T-helper 1 cell treated with Interleukin-12 subunit alpha and Interleukin-12 subunit beta and Interleukin-4 antibody, amounts not matched to agents 30 ng/mL and 1 ng/mL, for 36 hours (primary cell): ENCODE results near the gene LRRC8E. TPM values are rescaled to one million over a fixed set of nuclear protein-coding genes. Genes with fewer than 3 reads are reported as not detected.

Experiments used
- total RNA-seq: library from RNA; stranded (reverse); gene quantifications from 2 replicates; pipeline ENCODE4 v1.2.3, GENCODE V29; 2022

The LRRC8E gene
- total RNA-seq, 1 donor from 2014 or later: not detected

Other genes with a start within 250 kb of the LRRC8E start
- gene RETN, start 219.5 kb upstream of the LRRC8E start, total RNA-seq: not detected in 2 replicates
- not detected in 2 replicates for gene MCEMP1, start 211.4 kb upstream of the LRRC8E start, total RNA-seq
- 77.3 and 82.9 TPM in 2 replicates for gene TRAPPC5, start 207.7 kb upstream of the LRRC8E start, total RNA-seq
- not detected in 2 replicates for gene FCER2, start 186.4 kb upstream of the LRRC8E start, total RNA-seq
- gene CLEC4G, start 156.4 kb upstream of the LRRC8E start, total RNA-seq: not detected in 2 replicates
- not detected in 2 replicates for gene CD209, start 141.0 kb upstream of the LRRC8E start, total RNA-seq
- gene CLEC4M, start 125.3 kb upstream of the LRRC8E start, total RNA-seq: not detected in 2 replicates
- gene EVI5L, start 58.3 kb upstream of the LRRC8E start, total RNA-seq: 9.1 and 9.6 TPM in 2 replicates
- 0.22 and 0.34 TPM in 2 replicates for gene PRR36, start 14.1 kb upstream of the LRRC8E start, total RNA-seq
- 45.6 and 48.7 TPM in 2 replicates for gene MAP2K7, start 15.4 kb downstream of the LRRC8E start, total RNA-seq
- gene TGFBR3L, start 26.3 kb downstream of the LRRC8E start, total RNA-seq: 4.6 TPM in 2 replicates
- 22.5 and 28.5 TPM in 2 replicates for gene SNAPC2, start 31.8 kb downstream of the LRRC8E start, total RNA-seq
- not detected in 2 replicates for gene CTXN1, start 37.6 kb downstream of the LRRC8E start, total RNA-seq
- 67.4 and 73.7 TPM in 2 replicates for gene TIMM44, start 55.2 kb downstream of the LRRC8E start, total RNA-seq
- 119 and 128 TPM in 2 replicates for gene ELAVL1, start 117.1 kb downstream of the LRRC8E start, total RNA-seq
- gene CCL25, start 164.2 kb downstream of the LRRC8E start, total RNA-seq: 0.59 and 0.91 TPM in 2 replicates